NCI-H345 treated with DMSO at 0.1 percent for 48 hours (cell line): ENCODE data around the gene PANK2.
"Not testable (repeated sequence)": the region's sequence is repeated elsewhere in the genome, so short reads cannot be mapped to it uniquely, and the experiment has no call there.

Source experiments
- DNase-seq: peaks from one replicate; lab custom pipeline; 2025; ENCODE audit not compliant: unreplicated experiment; lab: John Stamatoyannopoulos, UW

PANK2 gene

DNA sequence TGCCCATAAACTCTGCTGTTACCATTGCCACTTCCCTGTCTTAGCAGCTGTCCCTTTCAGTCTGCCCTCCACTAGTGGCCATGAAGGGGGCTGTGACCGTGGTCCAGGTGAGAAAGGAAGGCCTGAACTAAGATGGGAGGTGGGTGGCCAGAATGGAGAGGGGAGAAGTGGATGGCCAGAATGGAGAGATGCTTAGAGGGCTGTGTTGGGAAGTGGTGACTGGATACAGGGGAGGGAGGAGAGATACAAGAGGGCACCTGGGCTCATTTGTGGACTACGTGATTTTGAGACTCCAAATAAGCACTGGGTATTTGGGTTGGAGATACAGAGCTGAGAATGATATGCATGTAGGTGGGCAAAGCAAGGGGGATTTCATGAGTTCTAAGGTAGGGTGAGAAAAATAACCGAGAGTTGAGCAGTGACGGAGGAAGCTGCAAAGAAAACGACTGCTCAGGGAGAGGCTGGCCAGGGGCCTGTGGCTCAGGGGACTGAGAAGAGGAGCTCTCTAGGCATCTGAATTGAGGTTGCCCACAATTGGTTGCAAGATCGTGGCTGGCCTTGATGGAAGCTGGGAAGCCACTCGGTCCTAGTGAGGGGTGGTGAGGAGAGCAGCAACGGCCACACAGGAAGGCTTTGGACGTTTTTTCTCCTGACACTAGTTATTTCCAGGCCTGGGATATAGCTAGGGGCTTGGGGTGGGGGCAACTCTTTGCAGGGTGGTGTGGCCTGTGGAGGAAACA, 36.9 kb downstream of the PANK2 start:
- DNase-seq, result no peak

- DNase-seq, result peak; percentile 33
Observed at GRCh38 chr20:3927486-3928291, 38.5 kb downstream of the PANK2 start.

DNA sequence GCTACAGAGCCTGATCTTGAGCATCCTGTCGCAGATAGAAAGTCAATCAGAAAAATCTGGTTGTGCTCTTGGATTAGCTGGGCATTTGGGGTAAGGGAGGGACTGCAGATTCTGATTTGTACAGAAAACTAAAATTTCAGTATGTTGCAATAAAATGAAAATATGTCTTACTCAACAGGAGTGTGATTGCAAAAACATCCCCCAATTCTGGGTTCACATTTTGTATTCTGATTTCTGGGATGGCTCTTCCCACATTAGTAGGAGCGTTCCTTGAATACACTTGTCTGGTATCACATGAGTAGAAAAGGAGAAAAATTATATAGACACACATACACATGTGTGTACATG, 40.5 kb downstream of the PANK2 start:
- no peak for DNase-seq

DNA sequence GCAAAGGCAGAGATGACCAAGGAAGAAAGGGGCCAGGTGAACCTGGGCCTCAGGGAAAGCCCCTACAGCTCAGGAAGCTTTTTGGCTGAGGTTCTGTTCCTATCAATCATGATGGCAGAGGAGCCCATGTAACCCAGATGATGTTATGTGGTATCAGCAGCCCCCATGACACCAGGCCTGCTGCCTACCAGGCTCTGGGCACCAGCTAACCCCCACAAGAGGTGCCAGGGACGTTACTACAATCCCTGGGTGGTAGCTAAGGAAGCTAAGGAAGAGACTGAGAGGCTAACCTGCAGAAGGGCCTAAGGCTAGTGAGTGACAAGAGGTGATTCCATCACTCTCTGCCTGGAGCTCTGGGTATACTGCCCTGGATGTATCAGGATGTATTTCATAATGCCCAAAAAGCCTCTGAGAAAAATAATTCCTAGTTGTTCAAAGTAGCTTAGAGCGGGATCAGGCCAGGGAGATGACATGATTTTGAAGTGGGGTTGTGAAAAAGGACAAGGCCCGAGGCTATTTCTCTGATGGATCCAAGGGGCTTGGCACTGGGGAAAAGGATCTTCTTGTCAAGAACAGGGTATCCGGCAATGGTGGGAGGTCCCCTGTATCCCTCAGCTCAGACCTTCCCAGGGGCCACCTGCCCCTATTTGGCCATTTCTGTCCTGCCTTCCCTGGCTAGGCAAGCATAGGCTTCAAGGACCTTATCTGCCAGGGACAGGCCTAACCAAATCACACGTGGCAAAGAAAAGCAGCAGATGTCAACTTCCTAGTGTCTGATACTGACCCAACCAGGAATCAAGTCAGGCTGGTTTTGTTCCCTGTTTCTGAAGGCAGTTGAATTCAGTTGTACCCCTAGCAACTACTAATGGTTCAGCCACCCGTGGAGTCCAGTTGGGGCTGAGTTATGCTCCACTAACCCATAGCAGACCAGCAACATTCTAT, 41.3 kb downstream of the PANK2 start:
- DNase-seq, result no peak

- no peak for DNase-seq
Observed at GRCh38 chr20:3931664-3932063, 42.5 kb downstream of the PANK2 start.

- no peak for DNase-seq
Observed at GRCh38 chr20:3932277-3932676, 43.1 kb downstream of the PANK2 start.

DNA sequence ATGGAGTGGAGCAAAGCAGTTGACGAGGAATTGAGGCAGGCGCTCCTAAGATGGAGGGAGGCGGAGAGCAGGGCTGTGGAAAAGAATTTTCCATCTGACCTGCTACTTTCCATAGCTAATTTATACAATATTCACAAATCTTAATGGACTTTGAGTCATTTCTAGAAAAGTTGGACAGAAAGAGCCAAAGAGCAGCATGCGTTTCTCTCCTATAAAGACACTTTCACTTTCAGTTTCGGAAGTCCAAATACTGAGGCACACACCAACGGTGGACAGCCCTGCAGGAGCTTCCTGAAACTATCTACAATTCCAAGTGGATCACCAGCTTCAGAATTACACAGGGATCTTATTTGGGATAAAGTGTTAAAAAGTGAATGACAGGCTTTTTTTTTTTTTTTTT, 43.5 kb downstream of the PANK2 start:
- no peak for DNase-seq

- no peak for DNase-seq
Observed at GRCh38 chr20:3933218-3933617, 44.0 kb downstream of the PANK2 start.

- DNase-seq, result no peak
Observed at GRCh38 chr20:3934624-3935023, 45.4 kb downstream of the PANK2 start.

GRCh38 chr20:3935295-3935955, 46.2 kb downstream of the PANK2 start:
- no peak for DNase-seq

GRCh38 chr20:3935956-3936340, 46.8 kb downstream of the PANK2 start:
- DNase-seq, result no peak

DNA sequence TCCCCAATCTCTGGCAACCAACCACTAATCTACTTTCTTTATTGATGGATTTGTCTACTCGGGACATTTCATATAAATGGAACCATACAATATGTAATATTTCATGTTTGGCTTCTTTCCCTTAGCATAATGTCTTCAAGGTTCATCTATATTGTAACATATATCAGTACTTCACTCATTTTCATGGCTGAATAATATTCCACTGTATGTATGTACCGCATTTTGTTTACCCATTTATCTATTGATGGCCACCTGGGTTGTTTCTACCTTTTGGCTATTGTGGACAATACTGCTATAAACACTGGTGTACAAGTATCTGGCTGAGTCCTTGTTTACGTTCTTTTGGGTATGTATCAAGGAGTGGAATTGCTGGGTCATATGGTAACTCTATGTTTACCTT, 48.4 kb downstream of the PANK2 start:
- no peak for DNase-seq

- no peak for DNase-seq
Observed at GRCh38 chr20:3940905-3941304, 51.7 kb downstream of the PANK2 start.

DNA sequence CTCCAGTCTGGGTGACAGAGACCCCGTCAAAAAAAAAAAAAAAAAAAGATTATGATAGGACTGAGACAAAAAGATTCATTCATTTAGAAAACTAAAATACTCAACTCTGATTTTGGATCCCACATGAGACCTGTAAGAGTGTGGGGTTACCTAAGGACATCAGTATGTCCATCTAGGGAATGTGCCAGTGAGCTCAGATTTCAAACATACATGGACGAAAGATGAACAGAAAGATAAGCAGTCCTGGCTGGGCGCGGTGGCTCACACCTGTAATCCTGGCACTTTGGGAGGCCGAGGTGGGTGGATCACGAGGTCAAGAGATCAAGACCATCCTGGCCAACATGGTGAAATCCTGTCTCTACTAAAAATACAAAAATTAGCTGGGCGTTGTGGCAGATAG, 57.5 kb downstream of the PANK2 start:
- not testable (repeated sequence) for DNase-seq

- DNase-seq, result no peak
Observed at GRCh38 chr20:3964719-3965118, 75.5 kb downstream of the PANK2 start.

- no peak for DNase-seq
Observed at GRCh38 chr20:3966571-3966970, 77.4 kb downstream of the PANK2 start.

GRCh38 chr20:3970016-3970415, 80.8 kb downstream of the PANK2 start:
- no peak for DNase-seq

GRCh38 chr20:3971145-3971544, 82.0 kb downstream of the PANK2 start:
- no peak for DNase-seq

GRCh38 chr20:3972161-3972560, 83.0 kb downstream of the PANK2 start:
- DNase-seq, result no peak

DNA sequence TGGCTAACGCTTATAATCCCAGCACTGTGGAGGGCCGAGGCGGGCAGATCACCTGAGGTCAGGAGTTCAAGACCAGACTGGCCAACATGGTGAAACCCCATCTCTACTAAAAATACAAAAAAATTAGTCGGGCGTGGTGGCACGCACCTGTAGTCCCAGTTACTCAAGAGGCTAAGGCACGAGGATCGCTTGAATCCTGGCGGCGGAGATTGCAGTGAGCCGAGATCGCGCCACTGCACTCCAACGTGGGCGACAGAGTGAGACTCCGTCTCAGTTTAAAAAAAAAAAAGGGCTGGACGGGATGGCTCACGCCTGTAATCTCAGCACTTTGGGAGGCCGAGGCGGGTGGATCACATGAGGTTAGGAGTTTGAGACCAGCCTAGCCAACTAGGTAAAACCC, 83.4 kb downstream of the PANK2 start:
- not testable (repeated sequence) for DNase-seq

GRCh38 chr20:3973705-3974104, 84.5 kb downstream of the PANK2 start:
- DNase-seq, result no peak
